ENCODE results near the gene AFAP1L1.

GRCh38 chr5:149363936-149364335, 92.3 kb downstream of the AFAP1L1 start:
- TF ChIP-seq CTCF (IDR thresholded peaks at IDR 0.05) (no peak), REST (IDR thresholded peaks at IDR 0.05; ENCODE audit: insufficient read depth in 1 of 2, low read depth in 2 of 2, low read length in 1 of 2) (no peak)
